HG02571 (cell line): ENCODE results near the gene SPOCK1.
"Not testable (repeated sequence)": the region's sequence is repeated elsewhere in the genome, so short reads cannot be mapped to it uniquely, and the experiment has no call there.

Experiments used
- ATAC-seq: cut with Tn5 transposase; IDR thresholded peaks from one replicate; pipeline ENCODE4 v1.9.1; 2021; ENCODE audit warnings: mild to moderate bottlenecking, moderate library complexity; ENCODE audit not compliant: unreplicated experiment

SPOCK1 gene

DNA sequence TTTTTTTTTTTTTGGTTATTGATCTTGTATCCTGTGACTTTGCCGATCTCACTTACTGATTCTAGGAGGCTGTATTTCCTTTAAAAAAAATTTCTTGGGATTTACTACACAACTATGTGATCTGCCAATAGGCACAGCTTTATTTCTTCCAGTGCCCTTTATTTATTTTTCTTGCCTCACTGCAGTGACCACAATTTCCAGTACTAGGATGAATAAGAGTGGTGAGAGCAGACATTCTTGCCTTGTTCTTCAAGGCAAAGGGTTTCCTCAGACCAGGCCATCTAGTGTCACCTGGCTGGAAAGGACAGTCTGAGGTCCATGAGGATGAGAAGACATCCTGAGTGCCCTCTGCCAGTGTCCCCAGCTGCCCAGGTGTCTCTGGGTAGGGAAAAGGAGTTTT is 265.4 kb downstream of the SPOCK1 start:
- no peak for ATAC-seq

DNA sequence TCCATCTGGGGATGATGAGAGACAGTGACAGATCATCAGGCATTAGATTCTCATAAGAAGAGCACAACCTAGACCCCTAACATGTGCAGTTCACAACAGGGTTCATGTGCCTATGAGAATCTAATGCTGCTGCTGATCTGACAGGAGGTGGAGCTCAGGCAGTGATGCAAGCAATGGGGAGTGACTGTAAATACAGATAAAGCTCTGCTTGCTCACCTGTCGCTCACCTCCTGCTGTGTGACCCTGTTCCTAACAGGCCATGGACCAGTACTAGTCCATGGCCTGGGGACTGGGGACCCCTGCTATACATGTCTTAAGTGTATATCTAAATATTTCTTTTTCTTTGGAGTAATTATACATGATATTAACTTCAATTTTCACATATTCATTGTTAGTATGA is 265.8 kb downstream of the SPOCK1 start:
- not testable (repeated sequence) for ATAC-seq

DNA sequence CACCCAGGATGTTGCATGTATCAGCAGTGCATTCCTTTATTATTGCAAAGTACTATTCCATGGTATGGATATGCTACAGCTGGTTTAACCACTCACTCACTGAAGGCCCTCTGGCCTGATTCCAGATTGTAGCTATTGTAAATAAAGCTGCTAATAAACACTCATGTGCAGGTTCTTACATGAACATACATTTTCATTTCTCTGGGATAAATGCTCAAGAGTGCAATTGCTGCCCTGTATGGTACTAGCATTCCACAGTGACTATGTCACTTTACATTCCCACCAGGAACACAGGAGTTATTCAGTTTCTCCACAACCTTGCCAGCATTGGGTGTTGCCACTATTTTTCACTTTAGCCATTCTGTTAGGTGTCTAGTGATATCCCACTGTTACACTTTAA is 267.6 kb downstream of the SPOCK1 start:
- ATAC-seq = no peak

DNA sequence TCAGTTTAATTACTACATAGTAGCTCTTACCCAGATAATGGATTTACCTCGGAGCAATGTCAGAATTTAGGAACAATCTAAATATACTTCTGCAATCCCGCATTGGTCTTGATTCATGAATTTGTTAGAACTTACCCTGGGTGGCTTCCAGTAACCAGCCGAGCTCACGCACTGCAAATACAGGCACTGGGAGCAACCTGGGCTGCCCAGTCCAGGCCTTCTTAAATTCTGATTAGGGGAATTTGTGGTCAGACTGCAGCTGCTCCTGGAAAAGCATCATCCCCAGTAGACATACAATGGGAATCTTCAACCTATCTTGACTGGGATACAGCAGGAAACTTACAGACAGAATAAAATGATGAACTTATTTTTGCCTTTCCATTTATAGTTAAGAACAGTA is 270.3 kb downstream of the SPOCK1 start:
- no peak for ATAC-seq

DNA sequence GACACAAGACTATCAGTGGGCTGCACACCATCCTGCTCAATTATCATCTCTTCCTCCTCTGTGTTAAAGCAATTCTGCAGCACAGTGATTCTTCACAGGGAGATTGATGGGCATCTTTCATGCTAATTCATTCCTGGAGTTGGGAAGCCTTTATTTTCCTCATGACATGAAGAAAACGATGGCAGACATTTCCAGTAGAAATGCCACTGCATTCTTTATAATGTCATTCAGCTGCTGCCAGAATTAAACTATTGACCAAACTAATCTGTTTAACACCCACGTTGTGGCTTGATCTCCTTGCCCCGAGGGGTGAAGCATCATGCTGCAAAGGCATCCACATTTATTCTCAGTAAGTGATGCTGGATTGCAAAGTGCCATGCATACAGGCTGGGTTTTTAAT is 273.0 kb downstream of the SPOCK1 start:
- no peak for ATAC-seq

DNA sequence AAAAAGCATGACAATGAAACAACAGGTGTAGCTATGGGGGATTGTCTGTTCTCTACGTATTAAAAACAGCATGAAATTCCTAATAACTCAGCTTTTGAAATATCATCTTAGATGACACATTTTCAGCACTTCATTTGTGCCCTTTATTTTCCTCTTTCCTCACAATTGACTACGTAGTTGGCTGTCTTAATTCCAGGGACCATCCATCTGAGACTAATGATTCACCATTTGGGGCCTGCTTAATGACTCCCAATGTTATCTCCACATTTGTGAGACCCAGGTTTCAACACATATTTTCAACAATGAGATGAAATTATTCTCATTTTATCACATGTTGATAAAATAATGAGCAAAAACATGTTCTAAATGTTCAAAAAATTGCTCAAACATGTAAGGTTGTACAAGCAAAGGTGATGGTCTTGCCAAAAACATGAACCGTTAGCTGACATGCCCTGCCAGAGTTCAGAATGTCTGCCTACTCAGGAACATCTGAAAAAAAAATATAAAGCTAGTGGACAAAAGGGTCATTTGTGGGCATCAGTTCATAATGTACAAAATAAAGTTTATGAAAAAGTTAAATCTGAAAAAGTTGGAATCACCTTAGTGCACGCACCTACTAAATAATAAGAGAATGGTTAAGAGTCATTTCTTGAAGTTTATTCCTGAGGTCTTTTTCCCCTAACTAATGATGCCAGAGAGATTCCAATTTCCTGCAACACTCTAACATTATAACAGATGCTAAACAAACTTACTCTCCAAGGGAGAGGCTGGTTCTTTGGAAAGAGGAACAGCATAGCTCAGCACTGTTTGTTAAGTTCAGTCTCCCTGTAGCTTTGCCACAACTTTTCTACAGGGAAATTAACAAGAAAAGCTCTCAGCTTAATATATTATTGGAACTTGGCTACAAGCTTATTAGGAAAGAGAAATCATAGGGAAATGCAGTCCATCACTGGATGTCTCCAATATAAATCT is 275.5 kb downstream of the SPOCK1 start:
- no peak for ATAC-seq

DNA sequence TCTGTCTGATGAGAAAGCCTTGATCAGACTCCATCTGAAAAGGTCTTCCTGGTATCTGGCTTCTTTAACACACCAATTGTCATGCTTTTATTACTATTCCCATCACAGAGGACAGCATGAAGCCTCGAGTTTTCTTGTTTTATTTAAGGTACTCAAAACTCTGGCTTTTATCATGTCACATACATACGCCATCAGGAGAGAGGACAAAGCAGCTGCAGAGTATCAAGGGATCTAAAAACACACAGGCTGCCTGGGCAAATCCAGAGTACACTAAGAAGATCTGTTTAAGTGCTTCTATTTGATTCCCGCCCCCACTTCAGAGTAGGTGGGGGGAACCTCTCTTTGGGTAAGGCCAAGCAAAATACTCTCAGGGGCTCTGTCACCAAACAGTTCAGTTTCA is 277.2 kb downstream of the SPOCK1 start:
- ATAC-seq = no peak

DNA sequence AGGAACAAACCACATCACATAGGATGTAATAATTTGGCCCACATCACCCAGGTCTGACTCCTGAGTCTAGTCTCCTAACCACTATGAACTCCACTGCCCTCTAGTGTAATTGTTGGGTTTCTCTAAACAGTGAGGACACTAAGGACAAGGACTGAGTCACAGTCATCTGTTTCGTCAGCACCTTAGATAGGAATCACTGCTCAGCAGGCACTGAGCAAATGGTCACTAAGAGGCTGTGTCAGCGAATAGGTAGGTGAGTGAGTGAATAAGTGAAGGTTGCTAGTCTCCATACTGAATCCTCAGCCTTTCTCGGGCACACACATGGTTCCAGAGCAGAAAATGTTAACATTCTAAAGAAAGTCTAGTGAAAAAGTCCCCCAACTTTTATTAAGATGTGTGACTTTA is 278.6 kb downstream of the SPOCK1 start:
- ATAC-seq = peak; percentile 85

DNA sequence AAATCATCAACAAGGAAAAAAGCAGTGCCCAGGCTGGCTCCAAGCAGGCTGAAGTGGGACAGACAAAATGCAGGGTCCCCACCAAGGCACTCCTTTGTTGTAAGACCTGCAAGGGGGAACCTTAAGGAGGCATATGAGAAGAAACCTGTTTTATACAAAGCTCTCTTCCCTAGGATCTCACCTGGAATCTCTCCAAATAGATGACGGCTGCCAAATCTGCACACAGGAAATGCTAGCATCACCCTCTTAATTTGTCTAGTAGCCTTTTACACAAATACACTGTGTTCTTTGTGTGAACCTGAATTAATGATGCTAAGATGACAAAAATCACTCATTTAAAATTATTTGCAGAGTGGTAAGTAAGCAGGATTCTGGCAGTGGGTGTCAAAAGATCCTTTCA is 280.2 kb downstream of the SPOCK1 start:
- ATAC-seq = no peak

DNA sequence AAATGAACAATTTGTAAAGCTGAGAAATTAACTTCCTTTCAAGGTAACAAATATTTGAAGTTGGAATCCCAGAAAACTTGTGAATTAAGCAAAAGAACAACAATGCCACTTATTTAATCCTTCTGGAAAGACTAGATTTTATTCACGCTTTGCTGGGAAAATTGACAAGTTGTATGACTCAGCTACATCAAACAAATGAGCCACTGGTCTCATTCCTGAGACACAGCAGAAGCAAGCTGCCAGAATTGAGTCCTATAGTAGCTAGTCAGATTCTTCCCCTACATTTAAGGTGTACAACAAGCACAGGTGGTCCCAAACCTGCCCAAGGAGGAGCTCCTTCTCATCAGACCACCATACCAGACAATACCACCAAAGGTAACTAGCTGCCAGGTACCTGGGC is 280.7 kb downstream of the SPOCK1 start:
- ATAC-seq = no peak

DNA sequence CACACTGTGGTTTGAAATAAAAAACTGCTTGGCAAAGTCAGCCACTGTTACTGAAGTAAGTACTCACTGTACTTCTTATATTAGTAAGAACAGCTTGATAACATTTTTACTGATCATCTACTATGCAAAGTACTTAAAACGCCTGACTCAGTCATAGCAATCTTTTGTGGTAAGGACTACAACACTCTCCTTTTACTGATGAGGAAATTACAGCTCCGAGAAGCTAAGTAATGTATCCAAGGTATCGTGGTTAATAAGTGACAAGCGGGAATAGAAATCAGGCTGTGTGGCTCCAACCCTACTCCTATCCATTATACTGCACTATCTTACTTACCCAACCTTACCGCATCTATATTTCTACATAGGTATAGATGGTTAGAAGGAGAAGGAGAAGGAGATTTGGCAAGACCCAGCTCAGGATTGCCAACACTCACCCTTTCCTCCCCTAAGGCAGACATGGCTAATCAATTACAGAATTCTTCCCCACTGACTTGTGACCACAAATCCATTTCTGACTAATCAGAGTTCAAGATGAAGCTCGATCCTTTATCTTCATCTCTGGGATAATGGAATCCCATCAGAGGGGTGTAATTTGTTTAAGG is 281.4 kb downstream of the SPOCK1 start:
- ATAC-seq = no peak

DNA sequence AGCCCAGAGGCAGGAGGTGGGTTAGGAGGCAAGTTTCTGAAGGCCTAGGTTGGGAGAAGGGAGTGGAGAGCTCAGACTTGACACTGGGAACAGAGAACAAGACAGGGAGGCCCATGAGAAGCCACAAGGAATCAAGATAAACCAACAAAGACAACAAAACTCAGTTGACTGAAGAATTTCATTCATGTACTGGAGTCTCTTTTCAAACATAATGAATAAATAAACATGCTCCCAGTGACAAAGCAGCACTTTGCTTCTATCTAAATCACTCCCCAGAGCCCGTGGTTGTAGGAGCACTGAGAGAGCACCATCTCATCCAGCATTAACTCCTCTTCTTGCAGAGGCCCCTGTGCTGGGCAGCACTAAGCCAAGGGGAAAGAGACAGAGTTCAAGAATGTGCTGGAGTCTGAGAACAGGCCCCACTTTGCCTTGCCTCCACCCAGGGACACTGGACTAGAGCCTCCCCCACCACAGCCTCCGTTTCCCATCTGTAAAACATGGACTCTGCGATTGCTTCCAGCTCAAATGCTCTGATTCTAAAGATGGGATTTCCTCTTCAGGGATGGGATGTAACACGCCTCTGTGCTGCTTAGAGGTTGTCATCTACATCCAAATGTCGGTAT is 282.0 kb downstream of the SPOCK1 start:
- ATAC-seq = no peak

DNA sequence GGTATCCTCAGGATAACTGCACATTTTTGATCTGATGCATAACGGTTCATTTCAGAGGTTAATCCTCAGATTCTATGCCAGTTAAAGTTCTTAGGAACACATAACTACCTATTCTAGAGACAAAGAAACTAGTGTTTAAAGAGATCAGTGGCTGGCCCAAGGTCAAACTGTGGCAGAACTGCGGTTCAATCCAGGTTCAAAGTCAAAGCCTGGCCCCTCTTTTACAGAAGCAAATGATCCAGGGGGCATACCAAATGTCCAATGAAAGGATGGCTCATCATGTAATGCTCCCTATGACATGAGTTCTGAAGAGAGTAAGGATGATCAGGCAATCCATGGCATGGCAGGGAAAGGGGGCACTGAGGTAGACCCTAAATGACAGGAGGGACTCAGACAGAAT is 283.3 kb downstream of the SPOCK1 start:
- ATAC-seq = no peak

DNA sequence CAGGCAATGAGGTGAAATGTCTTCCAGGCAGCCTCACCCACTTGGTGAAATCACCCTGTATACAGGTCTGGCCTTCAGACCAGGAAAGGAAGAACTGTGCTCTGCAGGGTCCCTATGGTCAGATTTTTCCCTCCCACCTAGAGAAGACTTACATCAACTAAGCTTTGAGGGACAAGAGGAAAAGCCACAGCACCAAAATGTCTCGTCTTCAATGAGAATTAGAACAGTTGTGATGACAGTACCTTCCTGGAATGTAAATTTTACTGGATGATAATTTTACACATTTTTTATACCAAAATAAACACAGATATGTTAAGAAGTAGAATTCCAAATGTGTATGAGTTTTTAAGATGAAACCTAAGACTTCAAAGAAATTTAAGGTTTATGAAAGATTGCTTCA is 283.9 kb downstream of the SPOCK1 start:
- no peak for ATAC-seq

DNA sequence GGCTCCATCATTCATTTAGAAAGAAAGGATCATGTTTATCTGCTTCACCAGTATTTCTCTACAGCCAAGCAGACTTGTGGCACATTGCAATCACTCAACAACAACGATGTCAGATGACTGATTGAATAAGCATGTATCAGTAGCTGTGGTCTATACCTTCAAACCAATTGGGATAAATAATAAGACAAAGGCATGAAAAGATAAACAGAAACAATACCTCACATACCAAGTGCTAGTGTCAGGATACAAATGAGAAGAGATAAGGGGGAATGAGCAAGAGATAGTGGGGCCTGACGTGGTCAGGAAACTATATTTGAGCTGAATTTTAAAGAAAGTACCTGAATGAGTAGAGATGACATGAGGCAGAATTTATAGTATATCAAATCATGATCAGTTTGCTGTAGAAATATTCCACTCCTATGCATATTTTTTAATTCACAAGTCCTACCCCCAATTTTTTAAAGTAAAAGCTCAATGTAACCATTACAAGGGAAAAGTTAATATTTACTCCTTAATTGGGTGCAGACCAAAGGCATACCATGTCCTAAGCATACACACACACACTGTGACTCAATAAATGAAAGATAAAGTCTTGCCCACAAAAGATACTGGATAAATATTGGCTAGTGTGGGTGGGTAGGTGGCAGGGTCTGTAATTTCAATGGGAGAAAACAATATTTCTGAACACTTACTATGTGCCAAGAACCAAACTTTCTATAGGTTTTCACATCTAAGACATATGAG is 284.5 kb downstream of the SPOCK1 start:
- ATAC-seq = no peak

DNA sequence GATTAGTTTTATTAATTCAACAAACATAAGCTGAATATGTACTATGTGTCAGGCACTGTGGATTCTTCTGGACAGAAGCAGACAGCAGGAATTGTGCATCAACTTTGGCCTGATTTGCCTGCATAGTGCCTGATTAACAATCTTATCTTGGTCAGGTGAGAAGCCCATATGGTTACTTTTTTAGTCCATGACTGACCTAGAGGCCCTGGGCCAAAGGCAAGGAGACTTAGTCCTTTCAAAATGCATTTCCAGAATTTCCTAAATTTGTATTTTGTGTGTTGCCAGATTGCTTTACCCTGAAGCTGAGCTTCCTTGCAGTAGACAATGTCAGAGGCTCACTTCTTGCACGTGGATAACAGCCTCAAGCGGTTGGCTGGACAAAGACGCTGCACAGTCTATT is 286.7 kb downstream of the SPOCK1 start:
- ATAC-seq = no peak

DNA sequence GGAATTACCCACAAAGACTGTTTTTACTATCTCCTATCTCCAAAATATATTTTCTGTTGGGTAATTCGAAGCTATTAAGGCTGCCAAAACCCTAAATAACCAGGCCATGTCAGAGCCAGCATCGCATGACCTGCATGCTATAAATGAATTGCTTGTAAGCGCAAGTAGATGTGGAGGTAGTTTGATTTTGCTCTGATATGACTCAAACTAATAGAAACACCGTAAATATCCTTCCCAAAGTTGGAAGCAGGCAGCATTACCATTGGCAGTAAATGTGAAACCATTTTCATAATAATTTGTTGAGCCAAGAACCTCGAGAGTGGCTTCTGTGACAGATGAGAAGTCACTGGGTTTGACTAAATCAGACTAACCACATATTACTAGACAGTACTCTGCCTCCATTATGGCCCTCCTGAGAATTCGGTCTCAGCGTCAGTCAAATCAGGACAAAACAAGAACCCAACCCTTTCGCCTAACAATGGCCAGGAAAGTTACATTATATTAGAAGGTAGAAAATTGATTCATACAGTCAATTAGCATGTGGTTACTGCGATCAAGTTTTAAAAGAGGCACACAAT is 289.8 kb downstream of the SPOCK1 start:
- no peak for ATAC-seq

DNA sequence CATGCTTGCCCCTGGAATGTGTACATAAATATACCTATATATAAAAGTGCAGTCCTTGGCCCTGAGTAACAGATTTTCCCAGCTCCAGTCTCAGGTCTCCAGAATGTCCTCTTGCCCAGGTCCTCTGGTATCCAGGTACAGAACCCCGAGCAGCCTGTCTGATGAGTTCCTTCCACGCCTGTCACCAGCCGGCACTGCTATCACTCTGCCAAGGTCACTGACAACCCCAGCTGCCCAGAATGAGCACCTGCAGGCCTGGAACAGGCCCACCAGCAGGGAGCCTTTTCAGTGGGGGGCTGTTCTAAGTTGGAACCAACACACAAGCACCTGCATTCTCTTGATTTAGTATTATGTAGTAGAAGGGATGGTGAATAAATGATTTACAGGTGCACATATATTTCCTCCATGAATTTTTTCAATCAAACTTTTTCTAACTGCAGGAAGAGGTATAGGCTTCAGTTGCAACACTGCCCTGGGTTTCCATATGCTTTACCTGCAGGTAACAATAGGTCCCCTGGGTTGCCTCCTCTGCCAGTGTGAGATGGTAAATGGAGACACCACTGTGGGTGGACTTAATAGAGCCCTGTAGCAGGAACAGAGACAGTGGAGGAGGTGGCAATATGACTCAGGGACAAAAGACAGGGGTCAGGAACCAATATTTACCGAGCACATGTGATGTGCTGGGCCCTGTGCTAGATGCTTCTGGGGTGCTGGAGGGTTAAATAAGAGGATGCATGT is 291.9 kb downstream of the SPOCK1 start:
- ATAC-seq = no peak

DNA sequence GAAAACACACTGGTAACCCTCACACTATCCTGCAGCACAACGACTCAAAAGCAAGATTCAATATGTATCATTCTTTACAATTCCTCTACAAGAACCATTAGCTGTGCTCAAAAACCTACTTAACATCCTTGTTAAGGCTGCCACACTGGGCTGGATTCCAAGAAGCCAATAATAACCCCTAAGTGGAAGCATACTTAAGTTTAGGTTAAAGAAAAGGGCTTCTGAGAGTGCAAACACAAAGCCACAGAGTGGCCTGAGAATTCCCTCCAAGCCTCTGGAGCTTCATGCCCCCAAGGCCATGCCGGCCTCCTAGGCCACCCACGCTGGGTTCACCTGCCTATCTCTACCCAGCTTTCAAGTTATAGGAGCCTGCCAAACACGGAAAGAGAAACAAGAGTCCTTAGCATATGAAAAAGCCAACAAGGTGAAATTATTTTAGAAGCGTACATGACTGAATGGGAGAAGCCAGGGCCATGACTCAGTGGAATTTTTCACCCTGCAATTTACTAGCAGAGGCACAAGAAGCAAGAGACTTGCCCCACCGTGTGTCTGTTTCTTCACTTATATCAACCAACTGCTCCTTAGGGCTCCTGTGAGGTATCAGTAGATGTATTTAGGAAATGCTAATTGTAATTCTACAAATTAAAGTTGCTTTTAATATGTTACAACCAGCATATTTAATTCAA is 293.0 kb downstream of the SPOCK1 start:
- ATAC-seq = no peak
